Measurements from ENCODE around the gene PALLD.
A peak's percentile ranks its signal among the peaks of the same experiment; 100 is the strongest.
"Not testable (repeated sequence)": the region's sequence is repeated elsewhere in the genome, so short reads cannot be mapped to it uniquely, and the experiment has no call there.

The PALLD gene

GRCh38 chr4:168496834-168497233 is at the start of gene PALLD:
TSS of gene PALLD (plus strand) at chr4:168497052.
- DNase-seq (ENCODE audit: low read depth, low spot score), result no peak

GRCh38 chr4:168449063-168449462 is 47.8 kb upstream of the PALLD start:
- not testable (repeated sequence) for DNase-seq (ENCODE audit: low read depth, low spot score)

- no peak for DNase-seq (ENCODE audit: low read depth, low spot score)
Measured at GRCh38 chr4:168449719-168450452, 47.0 kb upstream of the PALLD start.

GRCh38 chr4:168451331-168451730 is 45.5 kb upstream of the PALLD start:
- DNase-seq (ENCODE audit: low read depth, low spot score), result no peak

- DNase-seq (ENCODE audit: low read depth, low spot score), result no peak
Measured at GRCh38 chr4:168451744-168452390, 45.0 kb upstream of the PALLD start.

- DNase-seq (ENCODE audit: low read depth, low spot score), result no peak
Measured at GRCh38 chr4:168453146-168453545, 43.7 kb upstream of the PALLD start.

GRCh38 chr4:168458256-168458655 is 38.6 kb upstream of the PALLD start:
- DNase-seq (ENCODE audit: low read depth, low spot score), result not testable (repeated sequence)

GRCh38 chr4:168461821-168462220 is 35.0 kb upstream of the PALLD start:
- no peak for DNase-seq (ENCODE audit: low read depth, low spot score)

- no peak for DNase-seq (ENCODE audit: low read depth, low spot score)
Measured at GRCh38 chr4:168472920-168473319, 23.9 kb upstream of the PALLD start.

GRCh38 chr4:168474660-168475320 is 22.1 kb upstream of the PALLD start:
- no peak for DNase-seq (ENCODE audit: low read depth, low spot score)

- DNase-seq (ENCODE audit: low read depth, low spot score), result no peak
Measured at GRCh38 chr4:168475745-168476144, 21.1 kb upstream of the PALLD start.

GRCh38 chr4:168478868-168479267 is 18.0 kb upstream of the PALLD start:
- no peak for DNase-seq (ENCODE audit: low read depth, low spot score)

- DNase-seq (ENCODE audit: low read depth, low spot score), result peak; percentile 24
Measured at GRCh38 chr4:168480931-168481611, 15.8 kb upstream of the PALLD start.

- DNase-seq (ENCODE audit: low read depth, low spot score), result no peak
Measured at GRCh38 chr4:168483811-168484210, 13.0 kb upstream of the PALLD start.

GRCh38 chr4:168484626-168485025 is 12.2 kb upstream of the PALLD start:
- no peak for DNase-seq (ENCODE audit: low read depth, low spot score)

- no peak for DNase-seq (ENCODE audit: low read depth, low spot score)
Measured at GRCh38 chr4:168485156-168485910, 11.5 kb upstream of the PALLD start.

GRCh38 chr4:168486912-168487281 is 10.0 kb upstream of the PALLD start:
- DNase-seq (ENCODE audit: low read depth, low spot score), result no peak

GRCh38 chr4:168487282-168488035 is 9.4 kb upstream of the PALLD start:
- DNase-seq (ENCODE audit: low read depth, low spot score), result no peak

- no peak for DNase-seq (ENCODE audit: low read depth, low spot score)
Measured at GRCh38 chr4:168488869-168489274, 8.0 kb upstream of the PALLD start.

GRCh38 chr4:168489616-168490015 is 7.2 kb upstream of the PALLD start:
- no peak for DNase-seq (ENCODE audit: low read depth, low spot score)

GRCh38 chr4:168490711-168491110 is 6.1 kb upstream of the PALLD start:
- DNase-seq (ENCODE audit: low read depth, low spot score), result no peak

Measured in activated naive CD8-positive, alpha-beta T cell treated with anti-CD3 and anti-CD28 coated beads, Interleukin-2, amount 50 U/mL, for 16 hours (primary cell).